B cell (primary cell): ENCODE data around the gene PACRG. TPM values are rescaled to one million over a fixed set of nuclear protein-coding genes. Genes with fewer than 3 reads are reported as not detected.

Experiments
- ATAC-seq: fragments of 200-7000 bp; cut with Tn5 transposase; one replicate; pipeline ENCODE4 v1.10.0; 2021; ENCODE audit warnings: low read depth, mild to moderate bottlenecking, moderate number of reproducible peaks, moderate library complexity
- CTCF ChIA-PET: fragments of 350-600 bp; sonication (Branson Sonifier 250); formaldehyde crosslinking; loops from one replicate; lab custom pipeline; 2021; ENCODE audit warnings: antibody characterized with exemption, inconsistent platforms; lab: Charles Lee
- POLR2A ChIA-PET: fragments of 350-600 bp; sonication (Branson Sonifier 250); formaldehyde crosslinking; loops from one replicate; lab custom pipeline; 2021; ENCODE audit warnings: antibody characterized with exemption; lab: Charles Lee
- DNase-seq: peaks from one replicate; pipeline ENCODE4 v3.0.0; 2013
- H2AFZ ChIP-seq: 2 replicates; pipeline ENCODE4 v1.6.1; 2012; ENCODE audit warnings: mild to moderate bottlenecking, low read depth, low read length; ENCODE audit not compliant: insufficient read depth, poor library complexity, severe bottlenecking
- H3K27ac ChIP-seq, 2 donors: 1 replicate in 1 of 2; 2 replicates in 1 of 2; pipeline ENCODE4 v1.5.1; 2012 to 2013; ENCODE audit warnings: low read length in 2 of 2, mild to moderate bottlenecking in 2 of 2, moderate library complexity in 1 of 2
- H3K27me3 ChIP-seq, 4 experiments: fragments of 200-600 bp in 1 of 4; sonication (generic) in 1 of 4; replicated peaks in 1 of 4; 1 replicate in 2 of 4; 2 replicates in 2 of 4; pipeline versions ENCODE4 v1.6.1 to v1.7.0; 2013 to 2016; ENCODE audit warnings: low read length in 3 of 4, mild to moderate bottlenecking in 2 of 4, mixed read lengths in 1 of 4, moderate library complexity in 1 of 4; ENCODE audit not compliant: insufficient read depth in 4 of 4, control insufficient read depth in 3 of 4; ENCODE audit errors: control extremely low read depth in 1 of 4
- H3K36me3 ChIP-seq, 2 experiments: replicated peaks in 1 of 2; 1 replicate in 1 of 2; 2 replicates in 1 of 2; pipeline versions ENCODE4 v1.6.1 to v1.7.1; 2013; ENCODE audit warnings: low read length in 1 of 2; ENCODE audit not compliant: insufficient read depth in 2 of 2, control insufficient read depth in 1 of 2; ENCODE audit errors: control extremely low read depth in 1 of 2, extremely low read depth in 1 of 2
- H3K4me1 ChIP-seq, 2 donors: fragments of 200-600 bp in 1 of 2; sonication (generic) in 1 of 2; 1 replicate in 1 of 2; 2 replicates in 1 of 2; pipeline versions ENCODE4 v1.5.1 to v1.6.1; 2013 to 2017; ENCODE audit warnings: low read length in 2 of 2; ENCODE audit not compliant: control insufficient read depth in 2 of 2, insufficient read depth in 2 of 2
- H3K4me2 ChIP-seq: replicated peaks from 2 replicates; pipeline ENCODE3; 2012; ENCODE audit warnings: mild to moderate bottlenecking, low read depth, low read length; ENCODE audit not compliant: poor library complexity, severe bottlenecking
- H3K4me3 ChIP-seq, 5 experiments: fragments of 200-600 bp in 1 of 5; sonication (generic) in 1 of 5; 1 replicate in 3 of 5; 2 replicates in 2 of 5; pipeline versions ENCODE4 v1.5.1 to v1.7.0; 2011 to 2016; ENCODE audit warnings: low read length in 4 of 5, mild to moderate bottlenecking in 4 of 5, low read depth in 2 of 5, control low read depth in 1 of 5, moderate library complexity in 1 of 5; ENCODE audit not compliant: insufficient read depth in 1 of 5; ENCODE audit errors: control extremely low read depth in 1 of 5, extremely low read depth in 1 of 5
- H3K79me2 ChIP-seq: fragments of 200-600 bp; sonication (generic); one replicate; pipeline ENCODE4 v1.6.0; 2016; ENCODE audit warnings: low read length; ENCODE audit not compliant: control insufficient read depth, insufficient read depth
- H3K9ac ChIP-seq: fragments of 200-600 bp; sonication (generic); 2 replicates; pipeline ENCODE4 v1.6.1; 2017; ENCODE audit warnings: mild to moderate bottlenecking, low read length, moderate library complexity
- H3K9me3 ChIP-seq, 3 donors: one replicate each; pipeline versions ENCODE4 v1.6.1 to v1.7.1; 2013; ENCODE audit warnings: low read length in 2 of 3; ENCODE audit not compliant: control insufficient read depth in 2 of 3, insufficient read depth in 1 of 3; ENCODE audit errors: control extremely low read depth in 1 of 3
- H4K20me1 ChIP-seq: 2 replicates; pipeline ENCODE4 v1.6.0; 2012; ENCODE audit warnings: mild to moderate bottlenecking, low read length; ENCODE audit not compliant: insufficient read depth, control insufficient read depth, poor library complexity, severe bottlenecking
- H3K27ac Mint-ChIP-seq: one replicate; pipeline ENCODE4 v1.8.0; 2021; ENCODE audit warnings: mixed read lengths
- H3K27me3 Mint-ChIP-seq: one replicate; pipeline ENCODE4 v1.8.0; 2021; ENCODE audit warnings: mixed read lengths
- H3K4me1 Mint-ChIP-seq: one replicate; pipeline ENCODE4 v1.8.0; 2021; ENCODE audit warnings: mixed read lengths
- H3K4me3 Mint-ChIP-seq: one replicate; pipeline ENCODE4 v1.8.0; 2021; ENCODE audit warnings: mixed read lengths
- H3K9me3 Mint-ChIP-seq: one replicate; pipeline ENCODE4 v1.8.0; 2022; ENCODE audit warnings: mixed read lengths; ENCODE audit not compliant: insufficient read depth
- EZH2 ChIP-seq: IDR thresholded peaks from 2 replicates; pipeline ENCODE4 v1.6.1; 2012; ENCODE audit warnings: borderline replicate concordance, low read depth, mild to moderate bottlenecking, moderate library complexity, low read length; ENCODE audit not compliant: insufficient read depth, poor library complexity, severe bottlenecking
- WGBS: methylation state at CpG from one replicate; pipeline ENCODE4 v1.1.5; 2013; ENCODE audit warnings: missing lambda C conversion rate; ENCODE audit not compliant: insufficient coverage; 5-methylcytosine and 5-hydroxymethylcytosine counted together
- intact Hi-C: fragments of 100-400 bp; cut with micrococcal nuclease; formaldehyde crosslinking; loops from one replicate; pipeline ENCODE4 v1.10.0; 2022
- polyA plus RNA-seq: library from polyadenylated mRNA; depleted of rRNA; stranded (reverse); fragments of >200 nt; gene quantifications from 2 replicates; pipeline ENCODE4 v1.2.3, GENCODE V29; 2012
- total RNA-seq, 2 donors: library from RNA; stranded (reverse); fragments of 120-200 nt in 1 of 2; gene quantifications; 1 replicate in 1 of 2; 2 replicates in 1 of 2; pipeline versions ENCODE4 v1.2.3 to v1.2.4, GENCODE V29; 2013 to 2022
- TF ChIP-seq, protein P1 (sequence below): fragments of 200-600 bp; IDR thresholded peaks from one replicate; pipeline ENCODE4 v1.8.0; 2022; ENCODE audit warnings: antibody characterized with exemption, mild to moderate bottlenecking

PACRG gene
- total and polyA plus RNA-seq, 2 donors (not counting 1 experiment from before 2014, with no cell fraction given) = not detected

DNA sequence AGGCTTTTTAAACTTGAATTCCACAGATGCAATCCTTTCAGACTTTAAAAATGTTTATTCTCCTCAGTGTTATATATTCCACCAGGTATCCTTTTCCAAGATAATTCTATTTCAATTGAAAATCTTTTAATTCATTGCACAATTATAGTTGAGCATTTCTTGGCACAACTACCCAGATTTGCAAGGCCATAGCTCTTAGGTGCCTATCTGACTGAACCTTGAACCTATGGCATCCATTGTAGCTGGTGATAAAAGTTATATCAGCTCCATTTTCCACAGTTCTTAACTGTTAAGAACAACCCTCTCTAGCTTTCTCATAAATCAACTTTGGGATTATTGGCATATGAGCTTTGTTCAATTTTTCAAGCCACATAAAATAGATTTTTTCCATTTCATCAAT, 42.4 kb downstream of the PACRG start:
- Histone ChIP-seq H3K9ac (no peak overlapping the region), H3K4me2 (no peak overlapping the region), H3K4me3 (no peak overlapping the region), H3K27ac (no peak overlapping the region), H3K4me1 (no peaks in the 10 kb centered on the region), H2AFZ (no peak overlapping the region), H3K27me3 (no peaks in the 10 kb centered on the region), H4K20me1 (no peaks in the 10 kb centered on the region), H3K9me3 (no peaks in the 10 kb centered on the region), H3K36me3 (no peaks in the 10 kb centered on the region), H3K79me2 (no peaks in the 10 kb centered on the region)
- CTCF ChIA-PET = no interaction called here
- POLR2A ChIA-PET = no interaction called here
- DNase-seq = no peak
- TF ChIP-seq, protein P1, sequence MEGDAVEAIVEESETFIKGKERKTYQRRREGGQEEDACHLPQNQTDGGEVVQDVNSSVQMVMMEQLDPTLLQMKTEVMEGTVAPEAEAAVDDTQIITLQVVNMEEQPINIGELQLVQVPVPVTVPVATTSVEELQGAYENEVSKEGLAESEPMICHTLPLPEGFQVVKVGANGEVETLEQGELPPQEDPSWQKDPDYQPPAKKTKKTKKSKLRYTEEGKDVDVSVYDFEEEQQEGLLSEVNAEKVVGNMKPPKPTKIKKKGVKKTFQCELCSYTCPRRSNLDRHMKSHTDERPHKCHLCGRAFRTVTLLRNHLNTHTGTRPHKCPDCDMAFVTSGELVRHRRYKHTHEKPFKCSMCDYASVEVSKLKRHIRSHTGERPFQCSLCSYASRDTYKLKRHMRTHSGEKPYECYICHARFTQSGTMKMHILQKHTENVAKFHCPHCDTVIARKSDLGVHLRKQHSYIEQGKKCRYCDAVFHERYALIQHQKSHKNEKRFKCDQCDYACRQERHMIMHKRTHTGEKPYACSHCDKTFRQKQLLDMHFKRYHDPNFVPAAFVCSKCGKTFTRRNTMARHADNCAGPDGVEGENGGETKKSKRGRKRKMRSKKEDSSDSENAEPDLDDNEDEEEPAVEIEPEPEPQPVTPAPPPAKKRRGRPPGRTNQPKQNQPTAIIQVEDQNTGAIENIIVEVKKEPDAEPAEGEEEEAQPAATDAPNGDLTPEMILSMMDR = no peak
- no peak for TF ChIP-seq EZH2
- Mint-ChIP-seq H3K27ac (no peak overlapping the region), H3K9me3 (no peaks in the 10 kb centered on the region), H3K4me3 (no peak overlapping the region), H3K27me3 (no peaks in the 10 kb centered on the region), H3K4me1 (no peaks in the 10 kb centered on the region)
- no peak for ATAC-seq
- intact Hi-C loops = no loop called here

DNA sequence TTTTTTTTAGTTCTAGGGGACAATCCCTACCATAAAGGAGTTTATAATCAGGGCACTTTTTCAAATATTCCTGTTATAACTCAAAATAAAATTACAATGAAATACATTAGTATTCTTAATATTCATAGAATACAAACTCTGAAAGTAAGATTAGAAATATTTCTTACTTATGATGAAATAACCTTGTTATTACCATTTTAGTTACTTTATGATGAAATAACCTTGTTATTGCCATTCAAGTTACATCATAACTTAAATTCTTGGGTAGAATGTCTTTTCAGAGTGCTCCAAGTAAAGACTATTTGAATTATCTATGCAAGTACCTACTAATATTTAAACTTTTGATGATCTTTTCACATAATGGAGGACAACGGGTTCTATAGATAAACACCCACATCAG, 43.2 kb downstream of the PACRG start:
- no peak for ATAC-seq
- no peaks in the 10 kb centered on the region for H3K4me1 ChIP-seq
- no peaks in the 10 kb centered on the region for H3K36me3 ChIP-seq
- H3K9me3 Mint-ChIP-seq = no peaks in the 10 kb centered on the region
- H3K4me1 Mint-ChIP-seq = no peaks in the 10 kb centered on the region
- no peak overlapping the region for H2AFZ ChIP-seq
- no peak overlapping the region for H3K27ac Mint-ChIP-seq
- CTCF ChIA-PET = no interaction called here
- no peak overlapping the region for H3K4me3 Mint-ChIP-seq
- H3K27me3 ChIP-seq = no peaks in the 10 kb centered on the region
- intact Hi-C loops = no loop called here
- H3K9ac ChIP-seq = no peak overlapping the region
- POLR2A ChIA-PET = no interaction called here
- no CpG with 5 or more reads among the region's 1 CpG for whole genome bisulfite sequencing
- H3K79me2 ChIP-seq = no peaks in the 10 kb centered on the region
- no peaks in the 10 kb centered on the region for H3K27me3 Mint-ChIP-seq
- no peak for DNase-seq
- H3K4me3 ChIP-seq = no peak overlapping the region
- no peak for TF ChIP-seq EZH2
- TF ChIP-seq, protein P1 = no peak
- no peaks in the 10 kb centered on the region for H3K9me3 ChIP-seq
- H4K20me1 ChIP-seq = no peaks in the 10 kb centered on the region
- H3K27ac ChIP-seq = no peak overlapping the region
- no peak overlapping the region for H3K4me2 ChIP-seq
